ENCODE results near the gene ZNF777.

The ZNF777 gene

DNA sequence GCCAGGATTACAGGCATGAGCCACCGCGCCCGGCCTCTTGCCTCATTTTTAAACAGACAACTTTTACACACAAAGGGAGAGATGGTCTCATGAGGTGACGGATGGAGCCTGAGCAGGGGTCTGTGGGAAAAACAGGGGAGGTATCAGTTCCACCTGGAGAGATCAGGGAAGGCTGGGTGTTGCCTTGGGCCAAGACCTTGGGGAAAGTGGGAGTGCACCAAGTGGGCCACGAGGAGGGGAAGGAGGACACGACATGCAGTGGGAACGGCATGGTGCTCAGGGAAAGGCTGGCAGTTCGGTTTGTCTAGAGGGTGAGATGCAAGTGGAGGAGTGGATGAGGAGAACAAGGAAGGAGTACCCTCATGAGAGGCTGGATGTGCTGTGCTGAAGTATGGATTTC lies 8.9 kb upstream of the ZNF777 start:
- H3K4me3 Mint-ChIP-seq: no peak overlapping the region
- H3K4me1 Mint-ChIP-seq (ENCODE audit: low read depth): no peaks in the 10 kb centered on the region
- peaks cover 5% of the 10 kb centered on the region for H3K9me3 Mint-ChIP-seq
- H3K36me3 Mint-ChIP-seq (ENCODE audit: low read depth): peaks cover 39% of the 10 kb centered on the region
- no peak overlapping the region for H3K27ac Mint-ChIP-seq
- H3K27me3 Mint-ChIP-seq (ENCODE audit: low read depth): peaks cover 8% of the 10 kb centered on the region
- no peak for DNase-seq (ENCODE audit: low spot score)

GRCh38 chr7:149468208-149468607 lies 7.3 kb upstream of the ZNF777 start:
- Mint-ChIP-seq H3K27ac (no peak overlapping the region), H3K27me3 (ENCODE audit: low read depth) (peaks cover 16% of the 10 kb centered on the region), H3K4me3 (no peak overlapping the region), H3K4me1 (ENCODE audit: low read depth) (no peaks in the 10 kb centered on the region), H3K9me3 (peaks cover 5% of the 10 kb centered on the region), H3K36me3 (ENCODE audit: low read depth) (peaks cover 26% of the 10 kb centered on the region)
- DNase-seq (ENCODE audit: low spot score): no peak

- H3K36me3 Mint-ChIP-seq (ENCODE audit: low read depth): peaks cover 18% of the 10 kb centered on the region
- no peaks in the 10 kb centered on the region for H3K4me1 Mint-ChIP-seq (ENCODE audit: low read depth)
- peaks cover 5% of the 10 kb centered on the region for H3K9me3 Mint-ChIP-seq
- DNase-seq (ENCODE audit: low spot score): no peak
- no peak overlapping the region for H3K4me3 Mint-ChIP-seq
- H3K27ac Mint-ChIP-seq: no peak overlapping the region
- peaks cover 18% of the 10 kb centered on the region for H3K27me3 Mint-ChIP-seq (ENCODE audit: low read depth)
Observed at GRCh38 chr7:149467321-149467859, 6.5 kb upstream of the ZNF777 start.

DNA sequence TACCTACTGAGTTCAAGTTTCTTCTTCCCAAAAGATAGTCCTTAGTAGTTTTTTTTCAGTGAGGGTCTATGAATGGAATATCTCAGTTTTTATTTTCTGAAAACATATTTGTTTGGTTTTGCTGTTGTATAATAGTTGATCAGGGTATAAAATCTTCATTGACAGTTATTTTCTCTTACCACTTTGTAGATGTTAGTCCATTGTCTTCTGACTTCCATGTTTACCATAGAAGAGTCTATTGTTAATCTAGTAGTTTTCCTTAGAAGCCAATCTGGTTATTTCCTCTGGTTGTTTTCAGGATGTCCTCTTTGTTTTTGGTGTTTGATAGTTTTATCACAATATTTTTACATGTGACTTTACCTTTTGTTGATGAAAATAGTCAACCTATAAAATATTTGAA lies 5.5 kb upstream of the ZNF777 start:
- DNase-seq (ENCODE audit: low spot score): no peak
- H3K4me1 Mint-ChIP-seq (ENCODE audit: low read depth): peaks cover under 1% of the 10 kb centered on the region
- H3K9me3 Mint-ChIP-seq: peaks cover 5% of the 10 kb centered on the region
- H3K27ac Mint-ChIP-seq: no peak overlapping the region
- peaks cover 21% of the 10 kb centered on the region for H3K27me3 Mint-ChIP-seq (ENCODE audit: low read depth)
- H3K4me3 Mint-ChIP-seq: no peak overlapping the region
- H3K36me3 Mint-ChIP-seq (ENCODE audit: low read depth): peaks cover 12% of the 10 kb centered on the region

GRCh38 chr7:149463500-149464161 lies 2.8 kb upstream of the ZNF777 start:
- no peak for DNase-seq (ENCODE audit: low spot score)
- no peak overlapping the region for H3K27ac Mint-ChIP-seq
- peaks cover 25% of the 10 kb centered on the region for H3K27me3 Mint-ChIP-seq (ENCODE audit: low read depth)
- H3K9me3 Mint-ChIP-seq: peaks cover 5% of the 10 kb centered on the region
- no peak overlapping the region for H3K4me3 Mint-ChIP-seq
- H3K36me3 Mint-ChIP-seq (ENCODE audit: low read depth): no peaks in the 10 kb centered on the region
- peaks cover 11% of the 10 kb centered on the region for H3K4me1 Mint-ChIP-seq (ENCODE audit: low read depth)

GRCh38 chr7:149462101-149462520 lies 1.2 kb upstream of the ZNF777 start:
- peaks cover 18% of the 10 kb centered on the region for H3K4me1 Mint-ChIP-seq (ENCODE audit: low read depth)
- H3K36me3 Mint-ChIP-seq (ENCODE audit: low read depth): no peaks in the 10 kb centered on the region
- peaks cover 5% of the 10 kb centered on the region for H3K9me3 Mint-ChIP-seq
- no peak overlapping the region for H3K27ac Mint-ChIP-seq
- no peak for DNase-seq (ENCODE audit: low spot score)
- H3K4me3 Mint-ChIP-seq: peak overlapping the region; percentile 2
- H3K27me3 Mint-ChIP-seq (ENCODE audit: low read depth): peaks cover 25% of the 10 kb centered on the region

- Mint-ChIP-seq H3K9me3 (no peaks in the 10 kb centered on the region), H3K36me3 (ENCODE audit: low read depth) (peaks cover under 1% of the 10 kb centered on the region), H3K4me3 (no peak overlapping the region)
Observed at GRCh38 chr7:149459540-149460452, 1.1 kb downstream of the ZNF777 start.

GRCh38 chr7:149459201-149459539 lies 1.7 kb downstream of the ZNF777 start:
- peaks cover 18% of the 10 kb centered on the region for H3K4me1 Mint-ChIP-seq (ENCODE audit: low read depth)
- H3K4me3 Mint-ChIP-seq: peak overlapping the region; percentile 75
- peaks cover 2% of the 10 kb centered on the region for H3K36me3 Mint-ChIP-seq (ENCODE audit: low read depth)
- peaks cover 12% of the 10 kb centered on the region for H3K27me3 Mint-ChIP-seq (ENCODE audit: low read depth)
- no peak overlapping the region for H3K27ac Mint-ChIP-seq
- DNase-seq (ENCODE audit: low spot score): no peak
- no peaks in the 10 kb centered on the region for H3K9me3 Mint-ChIP-seq

More at GRCh38 chr7:149459540-149460452, 1.1 kb downstream of the ZNF777 start:
- peak; percentile 34 for DNase-seq (ENCODE audit: low spot score)
- Mint-ChIP-seq H3K27ac (no peak overlapping the region), H3K4me1 (ENCODE audit: low read depth) (peaks cover 18% of the 10 kb centered on the region), H3K27me3 (ENCODE audit: low read depth) (peaks cover 16% of the 10 kb centered on the region)

DNA sequence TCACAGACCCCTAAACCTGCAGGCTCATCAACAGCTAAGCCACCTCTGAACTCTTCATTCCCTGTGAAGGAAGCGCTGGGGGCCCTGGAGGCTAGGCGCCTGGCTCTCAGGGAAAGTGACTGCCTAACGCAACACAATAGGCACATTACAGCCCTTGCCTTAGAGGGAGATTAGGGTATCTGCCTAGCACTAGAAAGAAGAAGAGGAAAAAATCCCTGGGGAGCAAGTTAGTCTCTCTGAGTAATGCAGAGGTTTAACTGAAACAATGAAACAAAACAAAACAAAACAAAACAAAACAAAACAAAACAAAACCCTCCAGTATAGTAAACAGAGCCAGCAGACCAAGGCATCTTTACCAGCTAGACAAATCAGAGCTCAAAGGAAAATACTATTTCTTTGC lies 2.6 kb downstream of the ZNF777 start:
- no peak for DNase-seq (ENCODE audit: low spot score)
- Mint-ChIP-seq H3K4me1 (ENCODE audit: low read depth) (peaks cover 18% of the 10 kb centered on the region), H3K4me3 (peak overlapping the region; percentile 75), H3K27ac (no peak overlapping the region), H3K9me3 (no peaks in the 10 kb centered on the region), H3K36me3 (ENCODE audit: low read depth) (peaks cover 5% of the 10 kb centered on the region), H3K27me3 (ENCODE audit: low read depth) (peaks cover 8% of the 10 kb centered on the region)

DNA sequence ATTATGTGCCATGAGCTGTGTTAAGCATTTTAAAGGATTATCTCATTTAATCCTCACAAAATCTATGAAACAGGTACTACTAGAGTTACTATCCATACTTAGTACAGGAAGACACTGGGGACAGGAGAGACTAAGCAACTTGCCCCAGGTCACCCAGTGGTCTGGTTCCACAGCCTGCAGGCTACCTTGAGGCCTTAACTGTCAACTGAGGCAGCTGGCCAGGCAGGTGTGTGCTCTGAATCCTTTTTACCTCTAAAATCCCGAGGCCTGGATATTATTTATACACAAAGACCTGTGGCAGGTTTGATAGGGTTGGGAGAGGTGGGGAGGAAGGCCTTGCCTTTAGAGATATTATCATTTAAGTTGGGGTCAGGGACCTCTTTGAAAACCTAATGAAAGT lies 3.1 kb downstream of the ZNF777 start:
- H3K4me1 Mint-ChIP-seq (ENCODE audit: low read depth): peaks cover 18% of the 10 kb centered on the region
- H3K27me3 Mint-ChIP-seq (ENCODE audit: low read depth): peaks cover 8% of the 10 kb centered on the region
- no peak for DNase-seq (ENCODE audit: low spot score)
- H3K4me3 Mint-ChIP-seq: no peak overlapping the region
- no peak overlapping the region for H3K27ac Mint-ChIP-seq
- peaks cover 5% of the 10 kb centered on the region for H3K36me3 Mint-ChIP-seq (ENCODE audit: low read depth)
- no peaks in the 10 kb centered on the region for H3K9me3 Mint-ChIP-seq

GRCh38 chr7:149456506-149457421 lies 4.1 kb downstream of the ZNF777 start:
- Mint-ChIP-seq H3K27me3 (ENCODE audit: low read depth) (peaks cover 4% of the 10 kb centered on the region), H3K4me3 (no peak overlapping the region), H3K36me3 (ENCODE audit: low read depth) (peaks cover 5% of the 10 kb centered on the region), H3K9me3 (no peaks in the 10 kb centered on the region), H3K27ac (no peak overlapping the region), H3K4me1 (ENCODE audit: low read depth) (peaks cover 18% of the 10 kb centered on the region)
- DNase-seq (ENCODE audit: low spot score): no peak

DNA sequence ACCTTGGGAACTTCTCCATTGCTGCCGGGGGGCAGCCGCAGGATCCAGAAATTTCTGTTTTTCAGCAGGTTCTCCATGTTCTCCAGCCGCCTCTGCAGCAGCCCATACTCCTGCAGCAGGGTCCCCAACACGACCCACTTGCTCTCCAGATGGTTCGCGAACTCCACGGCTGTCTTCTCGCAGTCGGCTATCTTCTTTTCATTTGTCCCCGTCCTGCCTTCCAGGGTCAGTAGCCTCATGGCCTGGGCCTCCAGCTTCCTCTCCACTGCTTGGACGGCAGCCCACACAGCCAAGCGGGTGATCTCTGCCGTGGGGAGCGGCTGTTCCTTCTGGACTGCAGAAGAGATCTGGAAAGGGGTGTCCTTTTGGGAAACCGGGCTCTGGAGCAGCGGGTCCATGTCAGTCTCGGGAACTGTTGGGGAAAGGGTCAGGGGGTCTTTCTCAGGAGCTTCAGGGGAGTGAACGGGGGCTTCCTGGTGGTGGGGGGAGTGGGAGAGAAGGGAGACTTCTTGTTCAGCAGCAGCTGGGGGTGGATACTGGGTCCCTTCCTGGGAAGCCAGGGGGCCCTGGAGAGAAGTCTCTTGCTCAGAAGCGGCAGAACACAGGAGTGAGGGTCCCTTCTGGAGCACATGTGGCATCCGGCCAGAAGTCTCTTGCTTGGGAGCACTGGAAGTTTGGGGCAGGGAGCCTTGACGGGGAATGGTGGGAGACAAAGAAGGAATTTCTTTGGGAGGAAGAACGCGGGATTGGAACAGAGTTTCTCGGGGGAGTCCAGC lies 5.5 kb downstream of the ZNF777 start:
- no peak overlapping the region for H3K4me3 Mint-ChIP-seq

GRCh38 chr7:149454750-149455149 lies 6.1 kb downstream of the ZNF777 start:
- peaks cover 19% of the 10 kb centered on the region for H3K36me3 Mint-ChIP-seq (ENCODE audit: low read depth)
- DNase-seq (ENCODE audit: low spot score): no peak

More for the DNA sequence above, 5.5 kb downstream of the ZNF777 start:
- DNase-seq (ENCODE audit: low spot score): no peak
- H3K9me3 Mint-ChIP-seq: no peaks in the 10 kb centered on the region
- peaks cover 13% of the 10 kb centered on the region for H3K36me3 Mint-ChIP-seq (ENCODE audit: low read depth)
- no peak overlapping the region for H3K27ac Mint-ChIP-seq
- H3K27me3 Mint-ChIP-seq (ENCODE audit: low read depth): no peaks in the 10 kb centered on the region
- peaks cover 13% of the 10 kb centered on the region for H3K4me1 Mint-ChIP-seq (ENCODE audit: low read depth)

More at GRCh38 chr7:149454750-149455149, 6.1 kb downstream of the ZNF777 start:
- H3K27ac Mint-ChIP-seq: no peak overlapping the region
- H3K4me3 Mint-ChIP-seq: no peak overlapping the region
- H3K4me1 Mint-ChIP-seq (ENCODE audit: low read depth): peaks cover 13% of the 10 kb centered on the region
- no peaks in the 10 kb centered on the region for H3K9me3 Mint-ChIP-seq
- no peaks in the 10 kb centered on the region for H3K27me3 Mint-ChIP-seq (ENCODE audit: low read depth)
